ENCODE data around the gene OGT.

Gene OGT

DNA sequence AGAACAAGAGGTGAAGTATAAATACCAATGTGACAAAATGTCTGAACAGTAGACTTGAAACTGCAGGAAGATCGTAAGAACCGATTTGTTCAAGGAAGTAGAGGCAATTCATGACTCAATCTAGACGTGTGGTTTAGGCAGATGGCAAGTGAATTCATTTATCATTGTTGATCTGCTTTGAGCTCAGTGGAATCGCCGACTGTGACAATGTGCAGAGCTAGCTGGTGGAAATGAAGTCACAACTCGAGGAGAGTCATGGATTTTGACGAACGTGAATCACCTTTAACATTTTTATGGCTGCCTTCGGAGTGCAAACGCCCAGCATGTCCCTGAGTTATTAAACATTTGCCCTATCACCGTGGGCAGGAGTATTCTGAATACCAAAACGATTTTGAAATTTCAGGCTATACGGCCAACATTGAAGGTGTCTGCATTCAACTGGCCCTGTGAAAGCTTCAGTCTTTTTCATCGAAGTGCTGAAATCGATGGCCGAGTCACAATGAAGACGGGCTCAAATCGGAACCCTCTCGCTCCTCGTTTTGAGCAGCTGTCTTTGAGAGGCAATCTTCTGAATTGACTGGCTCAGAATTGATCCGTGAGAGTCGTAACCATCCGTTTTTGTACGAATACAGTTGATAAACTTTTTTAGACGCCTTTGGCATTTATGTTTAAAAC lies 689 bp upstream of the OGT start:
- TF ChIP-seq, protein P1, sequence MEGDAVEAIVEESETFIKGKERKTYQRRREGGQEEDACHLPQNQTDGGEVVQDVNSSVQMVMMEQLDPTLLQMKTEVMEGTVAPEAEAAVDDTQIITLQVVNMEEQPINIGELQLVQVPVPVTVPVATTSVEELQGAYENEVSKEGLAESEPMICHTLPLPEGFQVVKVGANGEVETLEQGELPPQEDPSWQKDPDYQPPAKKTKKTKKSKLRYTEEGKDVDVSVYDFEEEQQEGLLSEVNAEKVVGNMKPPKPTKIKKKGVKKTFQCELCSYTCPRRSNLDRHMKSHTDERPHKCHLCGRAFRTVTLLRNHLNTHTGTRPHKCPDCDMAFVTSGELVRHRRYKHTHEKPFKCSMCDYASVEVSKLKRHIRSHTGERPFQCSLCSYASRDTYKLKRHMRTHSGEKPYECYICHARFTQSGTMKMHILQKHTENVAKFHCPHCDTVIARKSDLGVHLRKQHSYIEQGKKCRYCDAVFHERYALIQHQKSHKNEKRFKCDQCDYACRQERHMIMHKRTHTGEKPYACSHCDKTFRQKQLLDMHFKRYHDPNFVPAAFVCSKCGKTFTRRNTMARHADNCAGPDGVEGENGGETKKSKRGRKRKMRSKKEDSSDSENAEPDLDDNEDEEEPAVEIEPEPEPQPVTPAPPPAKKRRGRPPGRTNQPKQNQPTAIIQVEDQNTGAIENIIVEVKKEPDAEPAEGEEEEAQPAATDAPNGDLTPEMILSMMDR (IDR thresholded peaks at IDR 0.05; ENCODE audit: extremely low read depth, insufficient read depth, missing control alignments): no peak
- no peak for DNase-seq (ENCODE audit: low spot score)

GRCh38 chrX:71533516-71533850 lies 579 bp downstream of the OGT start:
- TF ChIP-seq, protein P1 (IDR thresholded peaks at IDR 0.05; ENCODE audit: extremely low read depth, insufficient read depth, missing control alignments): no peak
- DNase-seq (ENCODE audit: low spot score): no peak
- in situ Hi-C loops (cut with MboI; ENCODE audit: low pct_unique_long_range_greater_than_20kb, low sequenced_read_pairs, unreplicated experiment): no loop called here

More for the DNA sequence above, 689 bp upstream of the OGT start:
- in situ Hi-C loops (cut with MboI; ENCODE audit: low pct_unique_long_range_greater_than_20kb, low sequenced_read_pairs, unreplicated experiment): no loop called here

GRCh38 chrX:71533851-71534561 lies 1.1 kb downstream of the OGT start:
- in situ Hi-C loops (cut with MboI; ENCODE audit: low pct_unique_long_range_greater_than_20kb, low sequenced_read_pairs, unreplicated experiment): no loop called here
- DNase-seq (ENCODE audit: low spot score): no peak
- TF ChIP-seq, protein P1 (IDR thresholded peaks at IDR 0.05; ENCODE audit: extremely low read depth, insufficient read depth, missing control alignments): no peak

DNA sequence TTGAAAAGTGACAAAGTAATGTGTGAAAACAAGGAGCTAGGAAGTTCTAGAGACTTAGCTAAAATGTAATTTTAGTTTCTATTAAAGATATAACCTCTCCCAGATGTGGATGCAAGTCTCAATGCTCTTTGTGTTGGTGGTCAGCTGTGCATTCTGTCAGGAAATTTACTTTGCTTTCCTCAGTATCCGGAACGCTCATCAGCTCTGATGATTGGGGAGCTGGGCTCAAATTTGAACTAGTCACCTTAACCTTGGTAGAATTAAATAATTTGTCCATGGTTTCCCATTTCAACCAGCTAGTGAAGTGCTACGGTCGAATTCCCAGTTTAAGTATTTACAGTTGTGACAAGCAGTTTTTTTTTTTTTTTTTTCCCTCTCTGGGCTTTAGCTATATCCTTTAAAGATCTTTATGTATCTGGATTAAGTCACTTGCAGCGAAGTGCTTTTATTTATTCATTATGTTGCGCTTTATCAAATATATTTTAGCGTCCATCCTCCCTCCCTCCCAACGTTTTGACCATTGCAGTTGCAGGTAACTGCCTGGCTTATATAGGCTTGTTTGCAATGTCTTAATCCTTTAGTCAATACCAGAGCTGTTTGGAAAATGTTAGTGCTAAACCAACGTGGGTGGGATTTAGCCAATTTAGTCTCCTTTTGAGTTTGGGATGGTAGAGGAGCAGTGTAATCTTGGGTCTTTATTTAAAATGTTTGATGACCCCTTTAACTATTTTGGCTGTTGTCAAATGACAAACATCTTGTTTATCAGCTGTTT lies 2.1 kb downstream of the OGT start:
- no peak for DNase-seq (ENCODE audit: low spot score)
- TF ChIP-seq, protein P1 (IDR thresholded peaks at IDR 0.05; ENCODE audit: extremely low read depth, insufficient read depth, missing control alignments): no peak
- in situ Hi-C loops (cut with MboI; ENCODE audit: low pct_unique_long_range_greater_than_20kb, low sequenced_read_pairs, unreplicated experiment): no loop called here

- TF ChIP-seq, protein P1 (IDR thresholded peaks at IDR 0.05; ENCODE audit: extremely low read depth, insufficient read depth, missing control alignments): no peak
- no peak for DNase-seq (ENCODE audit: low spot score)
- in situ Hi-C loops (cut with MboI; ENCODE audit: low pct_unique_long_range_greater_than_20kb, low sequenced_read_pairs, unreplicated experiment): no loop called here
Observed at GRCh38 chrX:71536285-71536684, 3.4 kb downstream of the OGT start.

- in situ Hi-C loops (cut with MboI; ENCODE audit: low pct_unique_long_range_greater_than_20kb, low sequenced_read_pairs, unreplicated experiment): no loop called here
- TF ChIP-seq, protein P1 (IDR thresholded peaks at IDR 0.05; ENCODE audit: extremely low read depth, insufficient read depth, missing control alignments): no peak
- no peak for DNase-seq (ENCODE audit: low spot score)
Observed at GRCh38 chrX:71537743-71538142, 4.8 kb downstream of the OGT start.
